ENCODE results near the gene SEC24C. TPM values are rescaled to one million over a fixed set of nuclear protein-coding genes. Genes with fewer than 3 reads are reported as not detected.
A peak's percentile ranks its signal among the peaks of the same experiment; 100 is the strongest.

The SEC24C gene
- total RNA-seq, 1 donor from 2014 or later: 36.0 TPM

GRCh38 chr10:73809061-73809818 lies 65.1 kb downstream of the SEC24C start:
- H3K9ac ChIP-seq: no peak overlapping the region
- no peak overlapping the region for H2AFZ ChIP-seq (replicated peaks)
- no peak overlapping the region for H3K4me2 ChIP-seq
- peaks cover 16% of the 10 kb centered on the region for H3K4me1 ChIP-seq
- peaks cover 8% of the 10 kb centered on the region for H3K79me2 ChIP-seq (ENCODE audit: low read depth)
- peaks cover 14% of the 10 kb centered on the region for H3F3A ChIP-seq (ENCODE audit: low read depth)
- no peaks in the 10 kb centered on the region for H3K27me3 ChIP-seq
- Mint-ChIP-seq H3K4me3 (peak overlapping the region; percentile 50), H3K9me3 (no peaks in the 10 kb centered on the region), H3K4me1 (peaks cover 17% of the 10 kb centered on the region), H3K27ac (no peak overlapping the region), H3K27me3 (ENCODE audit: insufficient read depth, low read depth) (peaks cover 8% of the 10 kb centered on the region), H3K36me3 (peaks cover 23% of the 10 kb centered on the region)
- H3K27ac ChIP-seq: no peak overlapping the region
- H4K20me1 ChIP-seq (ENCODE audit: low read depth): peaks cover 19% of the 10 kb centered on the region
- no peak for TF ChIP-seq CTCF (IDR thresholded peaks at IDR 0.05)
- TF ChIP-seq EZH2phosphoT487 (IDR thresholded peaks at IDR 0.05): no peak
- TF ChIP-seq EZH2 (IDR thresholded peaks at IDR 0.05): no peak
- H3K4me3 ChIP-seq: no peak overlapping the region
- no peak for DNase-seq (ENCODE audit: low spot score)
- no peaks in the 10 kb centered on the region for H3K36me3 ChIP-seq
- H3K9me3 ChIP-seq (ENCODE audit: low read depth): no peaks in the 10 kb centered on the region

GRCh38 chr10:73810358-73810734 lies 66.2 kb downstream of the SEC24C start:
- peak overlapping the region; percentile 13 for H3K27ac Mint-ChIP-seq

GRCh38 chr10:73810735-73811465 lies 66.7 kb downstream of the SEC24C start:
- peak overlapping the region; percentile 92 for H3K4me3 Mint-ChIP-seq
- H4K20me1 ChIP-seq (ENCODE audit: low read depth): peaks cover 19% of the 10 kb centered on the region
- H3K36me3 Mint-ChIP-seq: peaks cover 19% of the 10 kb centered on the region
- peaks cover 8% of the 10 kb centered on the region for H3K79me2 ChIP-seq (ENCODE audit: low read depth)
- H3K27ac ChIP-seq: no peak overlapping the region
- H2AFZ ChIP-seq (replicated peaks): peak overlapping the region; percentile 88
- H3K4me1 Mint-ChIP-seq: peaks cover 17% of the 10 kb centered on the region
- peaks cover 14% of the 10 kb centered on the region for H3F3A ChIP-seq (ENCODE audit: low read depth)
- no peaks in the 10 kb centered on the region for H3K27me3 ChIP-seq
- peak overlapping the region; percentile 81 for H3K4me2 ChIP-seq
- peak overlapping the region; percentile 73 for H3K4me3 ChIP-seq
- H3K27me3 Mint-ChIP-seq (ENCODE audit: insufficient read depth, low read depth): peaks cover 5% of the 10 kb centered on the region
- TF ChIP-seq EZH2 (IDR thresholded peaks at IDR 0.05) (no peak), CTCF (IDR thresholded peaks at IDR 0.05) (no peak), EZH2phosphoT487 (IDR thresholded peaks at IDR 0.05) (no peak)
- peak; percentile 61 for DNase-seq (ENCODE audit: low spot score)
- H3K36me3 ChIP-seq: no peaks in the 10 kb centered on the region
- H3K4me1 ChIP-seq: peaks cover 16% of the 10 kb centered on the region
- H3K9ac ChIP-seq: peak overlapping the region; percentile 87
- H3K9me3 Mint-ChIP-seq: no peaks in the 10 kb centered on the region
- H3K9me3 ChIP-seq (ENCODE audit: low read depth): no peaks in the 10 kb centered on the region
- peak overlapping the region; percentile 13 for H3K27ac Mint-ChIP-seq

More at GRCh38 chr10:73810358-73810734, 66.2 kb downstream of the SEC24C start:
- Histone ChIP-seq H3K79me2 (ENCODE audit: low read depth) (peaks cover 8% of the 10 kb centered on the region), H3F3A (ENCODE audit: low read depth) (peaks cover 14% of the 10 kb centered on the region), H3K9ac (no peak overlapping the region), H3K9me3 (ENCODE audit: low read depth) (no peaks in the 10 kb centered on the region), H3K36me3 (no peaks in the 10 kb centered on the region), H3K27me3 (no peaks in the 10 kb centered on the region), H2AFZ (replicated peaks) (no peak overlapping the region), H3K27ac (no peak overlapping the region), H3K4me3 (peak overlapping the region; percentile 73), H3K4me2 (peak overlapping the region; percentile 81), H4K20me1 (ENCODE audit: low read depth) (peaks cover 19% of the 10 kb centered on the region), H3K4me1 (peaks cover 16% of the 10 kb centered on the region)
- TF ChIP-seq EZH2 (IDR thresholded peaks at IDR 0.05) (no peak), CTCF (IDR thresholded peaks at IDR 0.05) (no peak), EZH2phosphoT487 (IDR thresholded peaks at IDR 0.05) (no peak)
- DNase-seq (ENCODE audit: low spot score): no peak
- H3K27me3 Mint-ChIP-seq (ENCODE audit: insufficient read depth, low read depth): peaks cover 5% of the 10 kb centered on the region
- H3K36me3 Mint-ChIP-seq: peaks cover 22% of the 10 kb centered on the region
- H3K4me3 Mint-ChIP-seq: peak overlapping the region; percentile 92
- no peaks in the 10 kb centered on the region for H3K9me3 Mint-ChIP-seq
- H3K4me1 Mint-ChIP-seq: peaks cover 17% of the 10 kb centered on the region

Measured in neural progenitor cell (in vitro differentiated cells).